ENCODE data around the gene JAKMIP2. TPM values are rescaled to one million over a fixed set of nuclear protein-coding genes. Genes with fewer than 3 reads are reported as not detected.

The JAKMIP2 gene
- polyA plus RNA-seq, 1 of the 3 experiments (the other 2 are of a cell fraction), result 2.1 TPM

- TF ChIP-seq USF2 (IDR thresholded peaks at IDR 0.05; ENCODE audit: borderline replicate concordance, low read depth, low read length) (no peak), NRF1 (IDR thresholded peaks at IDR 0.05; ENCODE audit: low read depth, low read length) (no peak), PBX3 (IDR thresholded peaks at IDR 0.05) (no peak), IRF3 (IDR thresholded peaks at IDR 0.05; ENCODE audit: low read depth, low read length) (no peak), RXRA (IDR thresholded peaks at IDR 0.05; ENCODE audit: borderline replicate concordance, low read depth) (no peak), FOXJ3 (CRISPR knock-in tag; IDR thresholded peaks at IDR 0.05) (no peak)
Observed at GRCh38 chr5:147671365-147671764, 111.2 kb downstream of the JAKMIP2 start (continued).

GRCh38 chr5:147670815-147671214 is 111.7 kb downstream of the JAKMIP2 start:
- Histone ChIP-seq H3K4me1 (ENCODE audit: control insufficient read depth in 1 of 2, insufficient read depth in 2 of 2, low read depth in 1 of 2, low read length in 1 of 2) (no peaks in the 10 kb centered on the region; a peak in 2 of 4 replicates), H3K4me3 (ENCODE audit: low read depth in 2 of 2, low read length in 1 of 2) (no peak overlapping the region), H3K9me2 (no peaks in the 10 kb centered on the region), H2AFZ (ENCODE audit: low read depth) (no peak overlapping the region), H4K20me1 (ENCODE audit: insufficient read depth) (no peaks in the 10 kb centered on the region), H3K9me3 (no peaks in the 10 kb centered on the region), H3K4me2 (no peak overlapping the region), H3K79me2 (ENCODE audit: insufficient read depth) (no peaks in the 10 kb centered on the region), H3K36me3 (replicated peaks in 1 of 2; ENCODE audit: control insufficient read depth in 1 of 2, insufficient read depth in 2 of 2, low read length in 1 of 2) (peaks cover 0 to 5% of the 10 kb centered on the region in 2 experiments), H3K27me3 (ENCODE audit: insufficient read depth) (no peaks in the 10 kb centered on the region), H3K9ac (no peak overlapping the region), H3K27ac (ENCODE audit: low read depth in 2 of 2, low read length in 1 of 2) (no peak overlapping the region), H3F3A (replicated peaks; ENCODE audit: insufficient read depth) (no peaks in the 10 kb centered on the region)
- no peak for TF ChIP-seq POLR2AphosphoS5 (IDR thresholded peaks at IDR 0.05; ENCODE audit: low read depth, low read length)
- TF ChIP-seq USF2 (IDR thresholded peaks at IDR 0.05; ENCODE audit: borderline replicate concordance, low read depth, low read length), result no peak
- no peak for TF ChIP-seq NRF1 (IDR thresholded peaks at IDR 0.05; ENCODE audit: low read depth, low read length)
- TF ChIP-seq SIN3A (IDR thresholded peaks at IDR 0.05; ENCODE audit: borderline replicate concordance, low read depth, low read length), result no peak
- TF ChIP-seq RAD21 (IDR thresholded peaks at IDR 0.05; ENCODE audit: low read length), result no peak
- TF ChIP-seq SMC3 (IDR thresholded peaks at IDR 0.05; ENCODE audit: low read depth, low read length), result no peak
- TF ChIP-seq MAX (IDR thresholded peaks at IDR 0.05; ENCODE audit: low read depth), result no peak
- TF ChIP-seq ELF1 (IDR thresholded peaks at IDR 0.05), result no peak
- TF ChIP-seq RCOR1 (IDR thresholded peaks at IDR 0.05; ENCODE audit: low read length), result no peak
- no peak for TF ChIP-seq NFIC (IDR thresholded peaks at IDR 0.05; ENCODE audit: borderline replicate concordance)
- no peak for TF ChIP-seq REST (IDR thresholded peaks at IDR 0.05; ENCODE audit: low read depth, low read length)
- TF ChIP-seq TCF12 (IDR thresholded peaks at IDR 0.05), result no peak
- ChIA-PET POLR2A (no interaction called here), CTCF (interaction anchor here (1.0 to 1.7 kb wide), 3 partner anchors 16 to 152 kb away, joined by 3 to 6 read pairs (median 3); no protein-coding TSS in a partner anchor)
- no peak for DNase-seq
- WGBS (ENCODE audit: low lambda C conversion rate), result 64% methylated on average over 1 of the region's 1 CpG
